SJCRH30 (cell line): ENCODE data around the gene APELA. TPM values are rescaled to one million over a fixed set of nuclear protein-coding genes. Genes with fewer than 3 reads are reported as not detected.

ENCODE experiments used
- DNase-seq, 2 experiments: peaks; one replicate each; pipeline ENCODE4 v3.0.0-alpha.2; 2015 to 2020
- H3K27ac ChIP-seq: fragments of 250-450 bp; sonication (Bioruptor Pico); 2 replicates; pipeline ENCODE4 v1.5.1; 2020; ENCODE audit warnings: mild to moderate bottlenecking, moderate library complexity
- H3K27me3 ChIP-seq: fragments of 250-450 bp; sonication (Bioruptor Pico); 2 replicates; pipeline ENCODE4 v1.5.1; 2020; ENCODE audit warnings: mild to moderate bottlenecking, moderate library complexity
- H3K36me3 ChIP-seq: fragments of 250-450 bp; sonication (Bioruptor Pico); 2 replicates; pipeline ENCODE4 v1.5.1; 2020; ENCODE audit warnings: mild to moderate bottlenecking, moderate library complexity
- H3K4me1 ChIP-seq: fragments of 250-450 bp; sonication (Bioruptor Pico); 2 replicates; pipeline ENCODE4 v1.5.1; 2020; ENCODE audit warnings: mild to moderate bottlenecking, moderate library complexity
- H3K4me3 ChIP-seq: fragments of 250-450 bp; sonication (Bioruptor Pico); 2 replicates; pipeline ENCODE4 v1.5.1; 2020; ENCODE audit warnings: mild to moderate bottlenecking, moderate library complexity
- H3K9me3 ChIP-seq: fragments of 250-450 bp; sonication (Bioruptor Pico); replicated peaks from 2 replicates; pipeline ENCODE4 v1.5.1; 2020; ENCODE audit warnings: mild to moderate bottlenecking, moderate library complexity
- total RNA-seq: library from RNA; depleted of rRNA; stranded (reverse); fragments of >200 nt; shearing (Covaris generic); gene quantifications from 2 replicates; pipeline ENCODE4 v1.2.3, GENCODE V29; 2014; rRNA removed

Gene APELA
- not detected in 2 replicates for total RNA-seq

- H3K27me3 ChIP-seq = no peaks in the 10 kb centered on the region
- no peak within 1 kb of the TSS for H3K4me3 ChIP-seq
- peak in 1 of 2 experiments; percentile 9 for DNase-seq
- H3K27ac ChIP-seq = no peak within 1 kb of the TSS
- no peaks in the 10 kb centered on the region for H3K36me3 ChIP-seq
- no peaks in the 10 kb centered on the region; the same call in 1 of the 2 replicates for H3K9me3 ChIP-seq
- H3K4me1 ChIP-seq = no peaks in the 10 kb centered on the region
Measured at GRCh38 chr4:164876700-164877324, at the start of gene APELA. Gene APELA (plus strand): TSS chr4:164877178. CDS start chr4:164877332, 154 bp downstream.

GRCh38 chr4:164828955-164829354 is 48.0 kb upstream of the APELA start:
- H3K27me3 ChIP-seq = no peaks in the 10 kb centered on the region
- H3K27ac ChIP-seq = no peak overlapping the region
- H3K9me3 ChIP-seq = no peaks in the 10 kb centered on the region
- no peak for DNase-seq
- H3K4me1 ChIP-seq = no peaks in the 10 kb centered on the region
- no peak overlapping the region for H3K4me3 ChIP-seq
- H3K36me3 ChIP-seq = no peaks in the 10 kb centered on the region

DNA sequence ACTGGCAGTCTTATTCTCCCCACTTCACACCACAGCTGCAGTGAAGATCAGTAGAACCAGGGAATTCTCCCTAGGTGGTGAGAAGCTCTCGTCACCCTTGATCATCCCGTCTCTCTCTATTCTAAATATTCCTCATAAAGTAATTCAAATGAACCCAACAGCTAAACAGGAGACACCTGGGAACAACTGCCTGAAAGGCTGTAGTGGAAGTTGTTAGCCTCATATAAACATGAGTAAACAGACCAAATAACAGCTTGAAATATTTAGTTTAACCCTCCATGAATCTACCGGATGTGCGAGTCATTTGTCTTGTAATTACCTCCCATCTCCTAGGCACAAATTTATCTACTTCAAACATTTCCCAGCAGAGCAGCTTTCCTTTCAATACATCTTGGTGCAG is 30.4 kb upstream of the APELA start:
- no peaks in the 10 kb centered on the region for H3K27me3 ChIP-seq
- no peaks in the 10 kb centered on the region for H3K36me3 ChIP-seq
- H3K4me1 ChIP-seq = no peaks in the 10 kb centered on the region
- no peak for DNase-seq
- H3K9me3 ChIP-seq = no peaks in the 10 kb centered on the region
- no peak overlapping the region for H3K27ac ChIP-seq
- H3K4me3 ChIP-seq = no peak overlapping the region

DNA sequence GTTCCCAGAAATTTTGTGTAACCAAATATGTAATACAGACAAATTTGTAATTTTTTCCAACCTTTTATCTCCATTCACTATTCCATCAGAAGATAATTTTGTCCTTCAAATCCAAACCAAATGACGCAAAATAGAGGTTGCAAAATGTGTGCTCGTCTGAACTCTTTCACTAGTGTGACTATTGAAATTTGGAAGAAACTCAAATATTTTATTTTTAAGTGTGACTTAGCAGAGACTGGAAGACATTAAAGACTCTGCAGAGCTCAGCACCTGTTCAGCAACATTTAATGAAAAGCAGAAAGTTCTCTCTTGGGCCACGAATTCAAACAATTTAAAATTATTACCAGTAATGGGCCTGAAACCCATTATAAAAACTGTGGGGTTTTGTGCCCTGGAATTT is 30.0 kb upstream of the APELA start:
- Histone ChIP-seq H3K4me1 (no peaks in the 10 kb centered on the region), H3K36me3 (no peaks in the 10 kb centered on the region), H3K27me3 (no peaks in the 10 kb centered on the region), H3K9me3 (no peaks in the 10 kb centered on the region), H3K27ac (no peak overlapping the region), H3K4me3 (no peak overlapping the region)
- DNase-seq = no peak

- Histone ChIP-seq H3K4me1 (no peaks in the 10 kb centered on the region), H3K36me3 (no peaks in the 10 kb centered on the region), H3K9me3 (no peaks in the 10 kb centered on the region), H3K27me3 (no peaks in the 10 kb centered on the region), H3K27ac (no peak overlapping the region), H3K4me3 (no peak overlapping the region)
- no peak for DNase-seq
Measured at GRCh38 chr4:164847967-164848649, 28.9 kb upstream of the APELA start.

DNA sequence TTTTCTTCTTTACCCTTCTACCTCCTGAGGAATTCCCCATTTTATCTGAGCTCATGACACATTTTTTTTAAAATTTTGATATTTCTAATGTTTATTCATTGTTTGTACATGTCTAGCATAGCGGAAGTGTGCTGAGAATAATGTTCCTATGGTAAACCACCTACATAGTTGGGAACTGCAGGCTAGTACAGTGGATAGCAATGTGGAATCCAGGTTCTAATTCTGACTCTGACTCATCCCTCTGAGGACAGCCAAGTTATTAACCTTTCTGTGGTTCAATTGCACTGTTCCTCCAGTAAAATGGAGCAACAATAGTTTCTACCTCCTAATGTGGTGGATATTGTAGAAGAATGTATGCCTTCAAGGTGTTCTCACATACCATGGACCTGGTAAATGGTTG is 20.6 kb upstream of the APELA start:
- Histone ChIP-seq H3K9me3 (no peaks in the 10 kb centered on the region), H3K27ac (no peak overlapping the region), H3K36me3 (no peaks in the 10 kb centered on the region), H3K4me3 (no peak overlapping the region), H3K4me1 (no peaks in the 10 kb centered on the region), H3K27me3 (no peaks in the 10 kb centered on the region)
- DNase-seq = no peak

- Histone ChIP-seq H3K4me1 (no peaks in the 10 kb centered on the region), H3K4me3 (no peak overlapping the region), H3K27me3 (no peaks in the 10 kb centered on the region), H3K9me3 (no peaks in the 10 kb centered on the region; the same call in 1 of the 2 replicates), H3K36me3 (no peaks in the 10 kb centered on the region), H3K27ac (no peak overlapping the region)
- no peak for DNase-seq
Measured at GRCh38 chr4:164866817-164867490, 10.0 kb upstream of the APELA start.

DNA sequence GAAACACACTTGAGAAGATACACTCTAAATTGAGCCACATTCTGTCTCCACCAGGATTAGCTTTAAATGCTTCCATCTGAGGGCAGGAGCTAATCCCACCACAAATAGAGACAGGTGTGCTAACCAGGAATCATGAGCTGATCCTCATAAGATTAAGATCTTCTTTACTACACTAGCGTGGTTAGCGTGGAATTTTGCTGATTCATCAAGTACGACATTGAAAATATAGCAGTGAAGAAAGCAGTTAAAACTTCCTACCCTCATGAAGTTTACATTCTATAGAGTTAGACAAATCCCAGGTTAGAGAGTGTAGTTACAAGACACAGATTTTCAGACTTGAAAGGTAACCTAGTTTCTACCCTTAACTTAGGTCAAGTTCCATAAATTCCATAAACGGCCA is 5.3 kb upstream of the APELA start:
- Histone ChIP-seq H3K27me3 (no peaks in the 10 kb centered on the region), H3K4me1 (no peaks in the 10 kb centered on the region)
- peak; percentile 7 to 32 for DNase-seq

DNA sequence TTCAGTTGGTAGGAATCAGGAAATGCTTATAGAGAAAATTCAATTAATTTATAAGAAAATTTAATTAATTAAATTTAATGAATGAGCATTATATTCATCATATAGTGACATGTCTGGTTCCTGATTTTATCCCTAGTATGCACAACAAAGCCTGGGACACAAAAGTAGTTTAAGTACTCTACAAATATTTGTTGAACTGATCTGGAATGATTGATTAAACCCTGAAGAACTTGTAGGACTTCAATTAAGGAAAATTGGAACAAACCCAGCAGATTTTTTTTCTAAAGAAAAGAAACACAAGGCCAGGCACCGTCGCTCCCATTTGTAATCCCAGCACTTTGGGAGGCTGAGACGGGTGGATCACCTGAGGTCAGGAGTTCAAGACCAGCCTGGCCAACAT is 4.5 kb upstream of the APELA start:
- Histone ChIP-seq H3K4me1 (no peaks in the 10 kb centered on the region), H3K27ac (no peak overlapping the region), H3K9me3 (no peaks in the 10 kb centered on the region; the same call in 1 of the 2 replicates), H3K27me3 (no peaks in the 10 kb centered on the region), H3K4me3 (no peak overlapping the region), H3K36me3 (no peaks in the 10 kb centered on the region)
- no peak for DNase-seq

More for the DNA sequence above, 5.3 kb upstream of the APELA start:
- H3K27ac ChIP-seq = no peak overlapping the region
- no peaks in the 10 kb centered on the region for H3K36me3 ChIP-seq
- no peaks in the 10 kb centered on the region; the same call in 1 of the 2 replicates for H3K9me3 ChIP-seq
- no peak overlapping the region for H3K4me3 ChIP-seq

DNA sequence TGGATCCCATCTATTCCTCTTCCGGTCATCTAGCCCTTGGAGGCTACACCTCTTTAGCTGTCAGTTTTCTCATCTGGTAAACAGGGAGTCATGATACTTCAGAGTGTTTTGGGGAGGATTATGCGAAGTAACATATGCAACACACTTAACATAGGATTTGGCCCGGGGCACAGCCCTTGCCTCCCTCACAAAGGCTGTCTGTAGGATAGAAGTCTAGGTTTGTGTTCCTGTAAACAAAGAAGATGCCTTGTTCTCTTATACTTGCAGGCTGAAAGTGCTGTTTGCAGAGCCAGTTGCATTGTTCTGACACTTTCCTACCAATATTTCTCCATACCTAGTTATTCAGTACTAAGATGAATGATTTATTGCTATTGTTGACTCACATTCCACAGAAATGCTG is 2.2 kb upstream of the APELA start:
- no peaks in the 10 kb centered on the region; the same call in 1 of the 2 replicates for H3K9me3 ChIP-seq
- no peaks in the 10 kb centered on the region for H3K4me1 ChIP-seq
- DNase-seq = no peak
- no peaks in the 10 kb centered on the region for H3K27me3 ChIP-seq
- H3K36me3 ChIP-seq = no peaks in the 10 kb centered on the region
- H3K4me3 ChIP-seq = no peak overlapping the region
- H3K27ac ChIP-seq = no peak overlapping the region

GRCh38 chr4:164880489-164881262 is 3.7 kb downstream of the APELA start:
- H3K4me1 ChIP-seq = no peaks in the 10 kb centered on the region
- H3K27ac ChIP-seq = no peak overlapping the region
- DNase-seq = no peak
- H3K9me3 ChIP-seq = no peaks in the 10 kb centered on the region
- H3K27me3 ChIP-seq = no peaks in the 10 kb centered on the region
- no peak overlapping the region for H3K4me3 ChIP-seq
- H3K36me3 ChIP-seq = no peaks in the 10 kb centered on the region

GRCh38 chr4:164888096-164888715 is 11.2 kb downstream of the APELA start:
- no peaks in the 10 kb centered on the region for H3K36me3 ChIP-seq

GRCh38 chr4:164890691-164891090 is 13.7 kb downstream of the APELA start:
- Histone ChIP-seq H3K27me3 (no peaks in the 10 kb centered on the region), H3K27ac (no peak overlapping the region), H3K36me3 (no peaks in the 10 kb centered on the region), H3K9me3 (no peaks in the 10 kb centered on the region), H3K4me1 (no peaks in the 10 kb centered on the region), H3K4me3 (no peak overlapping the region)
- no peak for DNase-seq

More at GRCh38 chr4:164888096-164888715, 11.2 kb downstream of the APELA start:
- Histone ChIP-seq H3K27me3 (no peaks in the 10 kb centered on the region), H3K9me3 (no peaks in the 10 kb centered on the region), H3K4me3 (no peak overlapping the region), H3K4me1 (no peaks in the 10 kb centered on the region), H3K27ac (no peak overlapping the region)
- DNase-seq = no peak

- H3K36me3 ChIP-seq = no peaks in the 10 kb centered on the region
- no peak for DNase-seq
- H3K27me3 ChIP-seq = no peaks in the 10 kb centered on the region
- no peak overlapping the region for H3K4me3 ChIP-seq
- H3K4me1 ChIP-seq = no peaks in the 10 kb centered on the region
- no peak overlapping the region for H3K27ac ChIP-seq
- H3K9me3 ChIP-seq = no peaks in the 10 kb centered on the region
Measured at GRCh38 chr4:164892018-164892417, 15.0 kb downstream of the APELA start.
